GM21786 (cell line): ENCODE results near the gene KIRREL2.
"Not testable (repeated sequence)": the region's sequence is repeated elsewhere in the genome, so short reads cannot be mapped to it uniquely, and the experiment has no call there.

ENCODE experiments used
- ATAC-seq: cut with Tn5 transposase; IDR thresholded peaks from one replicate; pipeline ENCODE4 v1.9.1; 2021; ENCODE audit not compliant: unreplicated experiment

KIRREL2 gene

DNA sequence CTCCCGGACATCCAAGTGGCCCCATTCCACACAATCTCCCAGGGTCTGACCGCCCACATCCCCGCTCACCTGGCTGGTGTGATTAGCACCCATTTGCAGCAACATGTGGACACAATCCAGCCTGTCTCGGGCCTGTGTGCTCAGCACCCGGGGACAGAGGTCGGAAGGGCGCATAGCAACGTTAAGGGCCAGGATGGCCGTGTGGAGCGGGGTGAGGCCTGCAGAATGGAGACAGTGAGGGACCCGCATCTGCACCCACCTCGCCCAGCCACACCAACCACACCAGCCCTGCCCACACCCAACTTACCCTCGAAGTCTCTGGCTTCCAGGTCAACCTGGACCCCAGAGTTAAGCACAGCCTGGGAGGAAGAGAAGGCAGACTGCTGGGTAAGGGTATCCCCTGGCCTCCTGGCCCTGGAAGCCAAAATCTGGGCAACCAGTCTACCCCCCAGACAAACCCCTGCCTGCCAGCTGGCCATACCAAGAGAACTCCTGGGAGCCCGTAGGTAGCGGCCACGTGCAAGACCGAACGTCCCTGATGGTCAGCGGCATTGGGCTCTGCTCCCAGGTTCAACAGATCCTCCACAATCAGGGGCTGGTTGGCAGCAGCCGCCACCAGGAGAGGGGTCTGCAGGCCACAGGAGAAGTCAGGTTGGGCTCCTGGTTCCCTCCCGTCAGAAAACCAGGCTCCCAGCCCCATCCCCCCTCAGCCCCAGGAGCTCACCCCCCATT, 39.4 kb downstream of the KIRREL2 start:
- ATAC-seq, result no peak

DNA sequence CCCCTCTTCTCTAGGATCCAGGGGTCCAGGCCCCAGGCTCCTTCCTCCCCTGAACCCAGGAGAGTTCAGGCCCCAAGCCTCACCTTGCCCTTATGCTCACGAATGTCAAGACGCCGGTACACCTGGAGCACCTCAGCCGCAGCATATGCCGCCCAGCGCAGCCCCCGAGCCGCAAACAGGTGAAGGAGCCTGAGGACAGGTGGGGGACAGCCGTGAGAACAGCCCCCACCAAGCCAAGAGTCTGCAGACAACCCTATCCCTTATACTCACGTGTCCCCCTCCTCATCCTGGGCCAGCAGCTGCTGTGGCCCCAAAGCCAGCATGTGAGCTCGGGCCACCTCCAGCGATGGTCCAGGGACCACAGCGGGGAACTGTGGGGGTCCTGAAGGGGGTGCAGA, 39.9 kb downstream of the KIRREL2 start:
- ATAC-seq, result no peak

DNA sequence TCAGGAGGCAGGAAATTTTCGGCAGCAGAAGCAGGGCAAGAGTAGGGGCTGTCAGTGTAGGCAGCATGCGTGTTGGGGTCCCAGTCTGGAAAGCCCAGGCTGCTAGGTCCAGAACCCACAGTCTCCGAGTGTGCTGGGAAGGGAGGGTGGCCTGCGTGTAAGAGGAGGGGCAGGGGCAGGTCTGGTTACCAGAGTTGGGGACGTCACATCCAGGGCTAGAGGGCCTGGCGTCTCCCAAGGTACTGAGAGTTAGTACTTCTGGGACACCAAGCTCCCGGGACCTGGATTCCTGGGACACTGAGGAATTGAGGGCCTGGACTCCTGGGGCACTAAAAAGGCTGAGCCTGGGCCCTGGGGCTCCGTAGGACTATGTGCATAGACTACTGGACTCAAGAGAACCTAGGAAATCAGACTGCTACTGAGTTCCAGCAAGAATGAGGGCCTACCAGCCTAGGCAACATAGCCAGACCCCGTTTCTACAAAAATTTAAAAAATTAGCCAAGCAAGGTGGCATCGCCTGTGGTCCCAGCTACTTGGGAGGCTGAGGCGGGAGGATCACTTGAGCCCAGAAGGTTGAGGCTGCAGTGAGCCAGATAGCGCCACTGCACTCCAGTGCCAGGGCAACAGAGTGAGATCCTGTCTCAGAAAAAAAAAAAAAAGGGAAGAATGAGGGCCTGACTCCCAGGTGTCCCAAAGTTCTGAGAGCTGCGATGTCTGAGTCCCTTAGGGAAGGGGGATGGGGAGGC, 41.2 kb downstream of the KIRREL2 start:
- ATAC-seq, result no peak

DNA sequence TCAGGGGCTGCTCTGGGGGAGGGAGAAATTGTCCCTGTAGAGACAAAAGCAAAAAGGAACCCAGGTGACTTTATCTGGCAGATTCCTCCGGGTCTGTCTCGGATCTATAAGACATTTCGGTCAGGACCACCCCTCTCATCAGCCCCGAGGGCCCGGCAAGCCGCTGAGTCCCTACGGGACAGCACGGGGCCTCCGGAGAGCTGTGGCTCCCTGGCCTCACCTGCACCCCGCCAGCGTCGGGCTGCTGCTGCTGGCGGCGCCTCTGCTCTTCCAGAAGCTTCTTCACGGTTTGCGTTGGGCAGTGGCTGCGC, 41.7 kb downstream of the KIRREL2 start:
- no peak for ATAC-seq

DNA sequence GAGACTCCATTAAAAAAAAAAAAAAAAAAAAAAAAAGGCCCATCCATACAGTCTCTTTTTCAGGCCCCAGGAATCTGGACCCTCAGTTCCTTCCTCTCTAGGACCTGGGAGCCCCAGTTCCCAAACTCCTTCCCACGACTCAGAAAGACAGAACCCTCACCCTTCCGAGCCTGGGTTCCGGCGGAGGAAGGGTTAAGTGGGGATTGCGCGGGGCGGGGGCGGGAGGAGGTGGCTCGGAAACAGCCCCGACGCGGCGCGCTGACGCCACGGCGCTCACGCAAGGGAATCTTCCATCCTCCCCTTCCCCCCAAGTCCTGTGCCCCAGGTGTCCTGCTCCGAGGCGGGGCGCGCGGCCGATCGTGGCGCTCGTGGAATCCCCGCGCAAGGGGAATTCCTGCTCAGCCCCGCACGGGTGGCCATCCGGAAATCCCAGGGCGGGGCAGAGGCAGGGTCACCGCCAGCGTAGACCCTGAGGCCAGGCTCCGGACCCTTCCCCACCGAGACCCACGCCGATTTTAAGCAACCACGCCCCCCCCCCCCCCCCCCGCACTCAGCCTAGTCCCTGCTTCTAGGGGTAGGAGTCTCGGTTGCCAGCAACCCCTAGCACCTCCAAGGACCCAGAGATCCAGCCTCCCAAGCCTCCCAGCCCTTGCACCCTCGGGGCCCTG, 43.0 kb downstream of the KIRREL2 start:
- ATAC-seq, result no peak

DNA sequence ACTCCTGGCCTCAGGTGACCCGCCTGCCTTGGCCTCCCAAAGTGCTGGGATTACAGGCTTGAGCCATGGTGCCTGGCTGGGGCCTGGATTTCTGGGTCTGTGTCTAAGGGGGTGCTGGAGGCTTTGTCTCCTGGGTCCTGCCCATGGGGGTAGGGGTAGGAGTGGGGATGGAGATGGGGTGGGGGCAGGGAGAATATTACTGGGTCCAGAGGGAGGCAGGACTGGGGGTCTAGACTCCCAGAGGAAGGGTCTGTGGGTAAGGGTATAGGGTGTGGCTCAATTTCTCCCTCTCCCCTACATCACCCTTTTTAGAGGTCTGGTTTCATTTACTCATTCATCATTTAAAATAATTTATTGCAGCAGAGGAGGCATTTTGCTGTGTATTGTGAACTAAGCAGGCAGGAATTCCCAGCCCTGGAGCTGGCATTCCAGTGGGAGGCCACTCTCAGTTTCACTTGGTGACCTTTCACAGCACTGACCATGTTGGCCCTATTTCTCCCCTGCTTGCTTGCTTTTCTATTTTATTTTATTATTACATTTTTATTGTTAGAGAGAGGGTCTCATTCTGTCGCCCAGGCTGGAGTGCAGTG, 44.4 kb downstream of the KIRREL2 start:
- no peak for ATAC-seq

DNA sequence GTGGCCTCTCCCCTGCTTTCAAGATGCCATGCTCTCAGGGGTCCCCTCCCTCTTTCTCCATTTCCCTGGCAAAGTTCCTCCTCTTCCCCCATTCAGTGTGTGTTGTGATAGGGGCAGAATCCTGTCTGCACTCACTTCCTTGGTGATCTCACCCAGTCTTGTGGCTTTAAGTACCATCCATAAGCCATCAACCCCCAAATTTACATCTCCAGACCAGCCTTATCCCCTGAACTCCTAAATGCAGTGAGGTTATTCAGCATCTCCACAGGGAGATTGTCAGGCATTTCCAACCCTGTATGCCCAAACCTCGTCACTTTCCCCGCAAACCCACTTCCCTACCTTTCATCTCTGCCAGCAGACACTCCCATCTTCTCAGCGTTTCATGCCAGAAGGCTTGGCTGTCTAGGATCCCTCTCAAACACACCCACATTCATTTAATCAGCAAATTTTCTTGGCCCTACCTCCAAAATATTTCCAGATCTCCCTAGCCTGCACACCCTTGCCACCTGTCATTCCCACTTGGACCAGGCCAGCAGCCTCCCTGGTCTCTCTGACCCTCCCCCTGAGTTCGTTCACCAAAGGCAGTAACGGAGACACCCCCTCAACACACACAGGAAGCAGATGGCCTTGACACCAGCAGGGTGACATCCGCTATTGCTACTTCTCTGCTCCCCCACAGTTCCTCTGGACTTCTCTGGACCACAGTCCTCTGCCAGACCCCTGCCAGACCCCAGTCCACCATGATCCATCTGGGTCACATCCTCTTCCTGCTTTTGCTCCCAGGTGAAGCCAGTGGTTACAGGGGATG, 45.3 kb downstream of the KIRREL2 start, which contains the start of gene HCST:
HCST (plus strand) TSS at position 676 of the 808 bp plus-strand sequence; CDS start at position 741, 65 bp downstream.
- ATAC-seq, result no peak

DNA sequence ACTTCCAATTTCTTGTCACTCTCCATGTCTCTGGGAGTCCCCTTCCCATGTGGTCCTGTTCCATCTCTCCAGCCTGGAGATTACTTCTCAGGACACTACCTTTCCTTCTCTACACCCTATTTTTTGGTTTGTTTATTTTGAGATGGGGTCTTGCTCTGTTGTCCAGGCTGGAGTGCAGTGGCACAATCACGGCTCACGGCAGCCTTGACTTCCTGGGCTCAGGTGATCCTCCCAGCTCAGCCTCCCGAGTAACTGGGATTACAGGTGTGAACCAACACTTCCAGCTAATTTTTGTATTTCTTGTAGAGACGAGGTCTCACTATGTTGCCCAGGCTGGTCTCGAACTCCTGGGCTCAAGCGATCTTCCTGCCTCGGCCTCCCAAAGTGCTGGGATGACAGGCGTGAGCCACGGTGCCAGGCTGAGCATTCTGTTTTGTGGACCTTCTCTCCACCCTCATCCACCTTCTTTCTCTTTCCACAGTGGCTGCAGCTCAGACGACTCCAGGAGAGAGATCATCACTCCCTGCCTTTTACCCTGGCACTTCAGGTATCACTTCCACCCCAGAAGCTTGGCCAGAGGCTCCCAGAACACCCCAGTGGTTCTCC, 46.3 kb downstream of the KIRREL2 start:
- ATAC-seq, result no peak

DNA sequence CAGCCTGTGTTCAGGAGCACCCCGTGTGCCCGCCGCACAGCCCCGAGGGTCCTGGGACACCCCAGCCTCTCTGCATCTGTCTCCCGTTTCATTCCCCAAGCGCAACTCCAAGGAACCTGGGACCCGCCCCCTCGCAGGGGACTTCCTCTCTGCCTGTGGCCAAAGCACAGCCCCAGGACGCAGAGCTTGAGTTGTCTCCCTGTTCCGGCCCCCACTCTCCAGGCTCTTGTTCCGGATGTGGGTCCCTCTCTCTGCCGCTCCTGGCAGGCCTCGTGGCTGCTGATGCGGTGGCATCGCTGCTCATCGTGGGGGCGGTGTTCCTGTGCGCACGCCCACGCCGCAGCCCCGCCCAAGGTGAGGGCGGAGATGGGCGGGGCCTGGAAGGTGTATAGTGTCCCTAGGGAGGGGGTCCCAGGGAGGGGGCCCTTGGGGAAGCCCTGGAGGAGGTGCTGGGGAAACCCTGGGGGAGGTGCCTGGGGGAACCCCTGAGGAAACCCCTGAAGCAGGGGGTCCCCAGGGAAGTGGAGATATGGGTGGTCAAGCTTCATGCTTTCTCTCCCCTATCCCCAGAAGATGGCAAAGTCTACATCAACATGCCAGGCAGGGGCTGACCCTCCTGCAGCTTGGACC, 47.0 kb downstream of the KIRREL2 start:
- peak; percentile 47 for ATAC-seq

DNA sequence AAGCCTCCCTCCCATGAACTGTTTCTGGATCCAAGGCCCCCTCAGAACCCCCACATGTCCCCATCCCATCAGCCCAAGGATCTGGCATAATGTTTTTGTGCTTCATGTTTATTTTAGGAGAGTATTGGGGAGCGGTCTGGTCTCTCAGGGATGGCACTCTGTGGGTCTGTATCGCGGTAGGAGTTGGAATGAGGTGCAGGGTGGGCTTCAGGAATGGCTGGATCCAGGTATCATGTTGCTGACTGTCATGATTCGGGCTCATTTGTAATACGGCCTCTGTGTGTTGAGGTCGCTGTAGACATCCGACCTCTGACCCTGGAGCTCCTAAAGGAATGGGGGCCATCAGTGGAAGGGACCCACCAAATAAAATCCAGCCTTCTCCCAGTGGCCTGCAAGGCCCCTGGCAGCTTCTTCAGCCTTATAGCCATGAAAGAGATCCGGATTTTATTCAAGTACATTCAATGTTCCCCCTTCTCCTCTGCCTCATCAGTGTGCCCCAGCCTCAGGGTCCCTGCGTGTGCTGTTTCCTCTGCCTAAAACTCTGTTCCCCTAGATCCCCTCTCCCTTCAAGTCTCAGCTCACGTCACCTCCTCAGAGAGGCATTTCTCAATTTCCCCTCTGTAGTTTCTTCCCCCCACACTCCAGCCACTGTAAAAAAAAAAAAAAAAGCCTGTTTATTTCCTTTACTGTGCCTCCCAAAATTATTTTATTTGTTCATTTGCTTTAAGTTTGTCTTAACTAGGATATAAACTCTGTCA, 47.8 kb downstream of the KIRREL2 start:
- no peak for ATAC-seq

DNA sequence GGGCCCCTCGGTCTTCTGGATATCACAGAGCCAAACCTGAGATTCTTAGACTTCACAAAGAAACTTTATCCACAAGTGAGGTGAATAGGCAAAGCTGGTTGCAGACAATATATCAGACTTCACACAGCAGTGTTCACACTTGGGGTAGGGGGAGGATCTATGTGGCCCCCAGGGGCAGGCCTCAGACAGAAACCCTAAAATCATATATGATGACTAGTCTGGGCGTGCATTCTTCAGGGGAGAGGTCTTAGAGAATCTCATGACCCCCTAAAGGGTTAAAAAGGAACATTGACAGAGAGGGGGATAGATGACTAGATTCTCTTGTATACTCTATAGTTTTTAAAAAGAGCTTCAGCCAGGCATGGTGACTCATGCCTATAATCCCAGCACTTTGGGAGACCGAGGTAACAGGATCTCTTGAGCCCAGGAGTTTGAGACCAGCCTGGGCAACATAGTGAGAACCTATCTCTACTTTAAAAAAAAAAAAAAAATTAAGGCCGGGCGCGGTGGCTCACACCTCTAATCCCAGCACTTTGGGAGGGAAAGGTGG, 48.5 kb downstream of the KIRREL2 start:
- ATAC-seq, result no peak

DNA sequence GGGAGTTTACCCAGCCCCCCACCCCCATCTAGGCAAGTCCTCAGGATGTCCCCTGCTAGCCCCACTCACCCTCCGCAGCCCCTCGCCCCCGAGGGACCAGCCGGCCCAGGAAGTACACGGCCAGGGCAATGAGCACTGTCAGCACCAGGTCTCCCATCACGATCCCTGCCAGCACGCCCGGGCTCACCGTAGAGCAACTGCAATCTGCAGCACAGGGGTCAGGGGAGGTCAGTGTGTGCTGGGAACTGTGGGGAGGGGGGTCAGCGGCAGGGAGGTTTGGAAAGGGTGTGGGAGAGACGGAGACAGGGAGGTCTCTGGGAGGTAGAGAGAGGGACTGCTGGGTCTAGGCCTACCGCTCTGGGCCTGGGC, 50.6 kb downstream of the KIRREL2 start:
- no peak for ATAC-seq

DNA sequence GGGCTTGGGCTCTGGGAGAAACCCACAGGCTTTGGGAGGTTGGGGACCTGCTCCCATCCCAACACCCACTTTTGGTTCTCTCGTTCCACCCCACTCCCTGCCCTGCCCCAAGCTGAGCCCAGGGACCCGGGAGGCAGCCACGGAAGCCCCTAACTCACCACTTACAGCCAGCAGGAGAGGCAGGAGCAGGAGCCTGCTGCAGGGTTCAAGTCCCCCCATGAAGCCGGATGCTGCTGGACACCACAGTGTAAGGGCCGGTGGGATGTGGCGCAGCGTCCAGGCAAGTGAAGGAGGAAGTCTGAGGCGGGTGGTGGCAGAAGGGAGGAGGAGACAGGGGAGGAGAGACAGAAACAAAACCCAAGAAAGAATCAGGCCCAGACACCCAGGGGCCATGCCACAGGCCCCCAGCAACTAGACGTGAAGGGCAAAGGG, 51.3 kb downstream of the KIRREL2 start, which contains the start of gene TYROBP:
TYROBP (minus strand) TSS at position 286 of the 432 bp plus-strand sequence; CDS start at position 219, 67 bp downstream.
- no peak for ATAC-seq

DNA sequence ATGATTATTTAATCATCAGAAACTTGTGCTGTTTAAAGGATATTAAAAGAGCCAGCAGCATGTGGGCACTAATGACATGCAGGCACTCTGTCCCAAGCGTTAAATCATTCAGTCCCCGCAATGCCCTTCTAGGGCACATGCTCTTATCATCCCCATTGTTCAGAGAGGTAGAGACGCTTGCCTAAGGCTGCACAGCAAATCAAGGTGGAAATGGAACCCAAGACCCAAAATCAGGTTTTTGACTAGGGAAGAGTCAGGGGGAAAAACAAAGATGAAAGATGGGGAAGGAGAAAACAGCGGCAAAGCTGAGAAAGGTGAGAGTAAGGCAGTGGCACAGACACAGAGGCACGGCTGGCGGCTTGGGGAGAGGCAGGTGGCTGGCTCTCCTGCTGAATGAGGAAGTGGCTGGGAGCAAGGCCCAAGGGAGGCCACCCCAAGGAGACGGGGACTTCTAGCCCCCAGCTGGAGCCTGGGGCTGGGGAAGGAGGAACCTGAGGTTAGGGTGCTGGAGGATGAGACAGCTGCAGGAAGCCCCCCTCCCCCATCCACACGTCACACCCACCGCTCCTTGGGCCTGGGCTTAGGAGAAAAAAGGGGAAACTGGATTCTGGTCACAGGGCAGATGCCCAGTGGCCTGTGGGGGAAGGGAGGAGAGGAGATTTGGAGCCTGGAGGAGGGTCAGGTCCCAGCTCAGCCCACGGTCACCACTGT, 52.4 kb downstream of the KIRREL2 start:
- ATAC-seq, result no peak

DNA sequence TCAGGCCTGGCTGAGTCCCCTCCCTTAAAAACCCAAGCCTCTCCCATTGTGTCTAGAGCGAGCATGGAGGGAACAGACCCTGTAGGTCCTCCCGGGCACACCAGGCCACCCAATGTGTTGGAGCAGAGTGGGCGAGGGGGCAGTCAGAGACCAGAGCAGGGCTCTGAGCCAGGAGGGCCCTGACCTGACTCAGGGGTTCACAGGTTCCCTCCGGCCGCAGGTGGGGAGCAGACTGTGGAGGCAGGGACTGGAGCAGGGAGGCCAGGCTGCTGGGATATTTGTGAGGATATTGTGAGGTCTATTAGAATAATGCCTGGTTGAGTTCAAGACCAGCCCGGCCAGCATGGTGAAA, 52.9 kb downstream of the KIRREL2 start:
- no peak for ATAC-seq

DNA sequence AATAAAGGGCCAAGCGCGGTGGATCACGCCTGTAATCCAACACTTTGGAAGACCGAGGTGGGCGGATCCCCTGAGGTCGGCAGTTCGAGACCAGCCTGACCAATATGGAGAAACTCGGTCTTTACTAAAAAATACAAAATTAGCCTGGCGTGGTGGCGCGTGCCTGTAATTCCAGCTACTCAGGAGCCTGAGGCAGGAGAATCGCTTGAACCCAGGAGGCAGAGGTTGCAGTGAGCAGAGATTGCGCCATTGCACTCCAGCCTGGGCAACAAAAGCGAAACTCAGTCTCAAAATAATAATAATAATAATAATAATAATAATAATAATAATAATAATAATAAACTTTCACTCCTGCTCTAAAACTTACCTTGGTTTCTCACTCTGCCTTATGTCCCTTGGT, 53.6 kb downstream of the KIRREL2 start:
- not testable (repeated sequence) for ATAC-seq

DNA sequence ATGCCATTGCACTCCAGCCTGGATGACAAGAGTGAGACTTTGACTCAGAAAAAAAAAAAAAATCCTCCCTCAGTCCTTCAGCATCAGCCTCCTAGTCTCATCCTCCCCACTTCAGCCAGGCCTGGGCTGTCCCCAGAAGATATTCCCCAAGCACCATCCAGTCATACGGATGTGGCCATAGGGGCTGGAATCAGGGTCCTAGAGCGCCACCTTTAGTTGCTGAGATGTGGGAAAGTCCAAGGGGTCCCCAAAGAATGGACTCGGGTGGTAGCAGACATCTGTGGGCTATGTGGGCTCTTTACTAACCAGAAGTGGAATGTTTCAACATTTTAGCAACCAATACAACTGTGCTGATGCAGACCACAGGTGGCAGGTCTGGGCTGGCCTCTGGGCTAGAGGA, 54.5 kb downstream of the KIRREL2 start:
- no peak for ATAC-seq

DNA sequence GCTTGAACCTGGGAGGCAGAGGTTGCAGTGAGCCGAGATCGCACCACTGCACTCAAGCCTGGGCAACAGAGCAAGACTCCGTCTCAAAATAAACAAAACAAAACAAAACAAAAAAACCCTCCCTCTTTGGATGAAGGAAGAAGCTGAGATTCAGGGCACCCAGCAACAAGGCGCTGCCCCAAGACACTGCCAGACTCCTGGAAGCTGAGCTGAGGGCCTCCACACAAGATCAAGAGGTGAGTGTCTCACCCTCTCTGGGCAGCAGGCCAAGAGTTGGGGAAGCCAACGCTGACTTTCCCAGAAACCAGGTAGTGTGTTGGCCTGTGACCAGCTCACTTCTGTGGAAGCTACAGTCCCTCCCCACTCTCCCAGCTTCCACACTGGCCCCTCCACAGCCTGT, 55.1 kb downstream of the KIRREL2 start:
- ATAC-seq, result no peak
